Measurements from ENCODE around the gene NAPSA.

The NAPSA gene

GRCh38 chr19:50334741-50335421 lies 30.6 kb downstream of the NAPSA start:
- TF ChIP-seq, protein P1, sequence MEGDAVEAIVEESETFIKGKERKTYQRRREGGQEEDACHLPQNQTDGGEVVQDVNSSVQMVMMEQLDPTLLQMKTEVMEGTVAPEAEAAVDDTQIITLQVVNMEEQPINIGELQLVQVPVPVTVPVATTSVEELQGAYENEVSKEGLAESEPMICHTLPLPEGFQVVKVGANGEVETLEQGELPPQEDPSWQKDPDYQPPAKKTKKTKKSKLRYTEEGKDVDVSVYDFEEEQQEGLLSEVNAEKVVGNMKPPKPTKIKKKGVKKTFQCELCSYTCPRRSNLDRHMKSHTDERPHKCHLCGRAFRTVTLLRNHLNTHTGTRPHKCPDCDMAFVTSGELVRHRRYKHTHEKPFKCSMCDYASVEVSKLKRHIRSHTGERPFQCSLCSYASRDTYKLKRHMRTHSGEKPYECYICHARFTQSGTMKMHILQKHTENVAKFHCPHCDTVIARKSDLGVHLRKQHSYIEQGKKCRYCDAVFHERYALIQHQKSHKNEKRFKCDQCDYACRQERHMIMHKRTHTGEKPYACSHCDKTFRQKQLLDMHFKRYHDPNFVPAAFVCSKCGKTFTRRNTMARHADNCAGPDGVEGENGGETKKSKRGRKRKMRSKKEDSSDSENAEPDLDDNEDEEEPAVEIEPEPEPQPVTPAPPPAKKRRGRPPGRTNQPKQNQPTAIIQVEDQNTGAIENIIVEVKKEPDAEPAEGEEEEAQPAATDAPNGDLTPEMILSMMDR (IDR thresholded peaks at IDR 0.05; ENCODE audit: control extremely low read depth, extremely low read depth, low read depth, missing control alignments) = no peak
- ChIA-PET POLR2A (no interaction called here), CTCF (interaction anchor here (1.1 to 4.8 kb wide), 3 partner anchors 9 to 23 kb away, joined by 3 to 16 read pairs (median 6); no protein-coding TSS in a partner anchor)
- no peak for DNase-seq (ENCODE audit: extremely low spot score)

GRCh38 chr19:50333737-50334617 lies 31.5 kb downstream of the NAPSA start:
- TF ChIP-seq, protein P1 (IDR thresholded peaks at IDR 0.05; ENCODE audit: control extremely low read depth, extremely low read depth, low read depth, missing control alignments) = no peak
- POLR2A ChIA-PET = interaction anchor here (0.6 to 1.4 kb wide), 2 partner anchors 8 to 1939 kb away, joined by 3 to 17 read pairs; no protein-coding TSS in a partner anchor
- CTCF ChIA-PET = interaction anchor here (1.1 to 4.8 kb wide), 5 partner anchors 10 to 203 kb away, joined by 3 to 16 read pairs (median 5); no protein-coding TSS in a partner anchor
- peak; percentile 91 for DNase-seq (ENCODE audit: extremely low spot score)

DNA sequence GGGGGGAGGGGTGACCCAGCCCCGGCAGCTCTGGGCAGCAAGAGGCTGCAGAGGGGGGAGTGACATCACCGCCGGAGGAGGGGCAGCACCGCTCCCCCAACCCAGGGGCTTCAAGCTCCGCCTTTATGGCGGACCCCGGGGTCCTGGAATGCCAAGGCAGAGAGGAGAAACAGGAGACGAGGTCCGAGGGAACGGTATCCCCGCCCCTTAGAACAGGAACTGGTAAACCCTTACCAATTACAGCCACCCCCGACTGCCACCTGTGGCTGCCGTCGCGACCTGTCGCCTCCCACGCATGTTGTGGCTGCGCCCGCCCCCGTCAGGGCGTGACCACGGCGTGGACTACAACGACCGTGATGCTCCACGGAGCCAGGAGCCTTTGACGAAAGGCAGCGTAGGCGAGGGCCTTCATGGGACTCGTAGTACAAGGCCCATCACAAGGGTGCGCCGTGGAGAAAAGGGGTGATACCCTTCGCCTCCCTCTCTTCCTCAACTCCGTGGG lies 32.2 kb downstream of the NAPSA start:
- TF ChIP-seq, protein P1 (IDR thresholded peaks at IDR 0.05; ENCODE audit: control extremely low read depth, extremely low read depth, low read depth, missing control alignments) = no peak
- DNase-seq (ENCODE audit: extremely low spot score) = peak; percentile 83
- ChIA-PET POLR2A (interaction anchor here (0.6 to 1.4 kb wide), 2 partner anchors 9 to 1938 kb away, joined by 3 to 17 read pairs; no protein-coding TSS in a partner anchor), CTCF (interaction anchor here (1.1 to 4.8 kb wide), 6 partner anchors 8 to 204 kb away, joined by 3 to 16 read pairs (median 5); no protein-coding TSS in a partner anchor)

- ChIA-PET POLR2A (interaction anchor here (1.4 kb wide), 1 partner anchor 10 kb away, joined by 17 read pairs; no protein-coding TSS in a partner anchor), CTCF (interaction anchor here (1.1 to 4.8 kb wide), 4 partner anchors 9 to 25 kb away, joined by 4 to 16 read pairs (median 6); no protein-coding TSS in a partner anchor)
- DNase-seq (ENCODE audit: extremely low spot score) = no peak
- TF ChIP-seq, protein P1 (IDR thresholded peaks at IDR 0.05; ENCODE audit: control extremely low read depth, extremely low read depth, low read depth, missing control alignments) = no peak
These were observed 33.0 kb downstream of the NAPSA start for GRCh38 chr19:50332244-50333038.

- DNase-seq (ENCODE audit: extremely low spot score) = no peak
- POLR2A ChIA-PET = no interaction called here
- CTCF ChIA-PET = no interaction called here
- TF ChIP-seq, protein P1 (IDR thresholded peaks at IDR 0.05; ENCODE audit: control extremely low read depth, extremely low read depth, low read depth, missing control alignments) = no peak
These were observed 33.5 kb downstream of the NAPSA start for GRCh38 chr19:50331994-50332243.
